ENCODE results near the gene FAM107B. TPM values are rescaled to one million over a fixed set of nuclear protein-coding genes. Genes with fewer than 3 reads are reported as not detected.

The FAM107B gene
- total RNA-seq, 1 experiment from 2014 or later = 24.5 TPM

GRCh38 chr10:14560791-14561765 is 213.6 kb downstream of the FAM107B start:
- Histone ChIP-seq H4K20me1 (ENCODE audit: control insufficient read depth, insufficient read depth, insufficient read length) (no peaks in the 10 kb centered on the region), H4K8ac (replicated peaks; ENCODE audit: insufficient read length, low read depth, low read length) (no peak overlapping the region), H3K4me1 (ENCODE audit: insufficient read depth, low read length) (peaks cover 4% of the 10 kb centered on the region; the same call in 1 of the 2 replicates), H3K9ac (ENCODE audit: extremely low read depth, insufficient read length, low read length) (no peak overlapping the region), H2AK5ac (ENCODE audit: insufficient read length, low read length) (no peak overlapping the region), H2BK12ac (ENCODE audit: insufficient read length, low read depth, low read length) (no peak overlapping the region), H3K23me2 (ENCODE audit: insufficient read length, low read depth, low read length, poor library complexity, severe bottlenecking) (no peaks in the 10 kb centered on the region), H3K79me2 (ENCODE audit: insufficient read depth, low read length) (peaks cover 3% of the 10 kb centered on the region; the same call in 1 of the 2 replicates), H3K79me1 (ENCODE audit: insufficient read depth, low read depth, low read length, poor library complexity, severe bottlenecking) (peaks cover 4% of the 10 kb centered on the region), H2AFZ (ENCODE audit: low read length) (no peak overlapping the region), H3K4ac (ENCODE audit: low read depth, low read length) (no peak overlapping the region), H2BK120ac (ENCODE audit: low read depth, low read length, poor library complexity, severe bottlenecking) (no peak overlapping the region), H3K27ac (ENCODE audit: insufficient read length, low read depth, low read length) (no peak overlapping the region), H3K4me2 (ENCODE audit: insufficient read depth, insufficient read length, low read length) (no peak overlapping the region), H4K5ac (ENCODE audit: insufficient read length, low read depth, low read length) (no peak overlapping the region), H2BK20ac (ENCODE audit: low read depth, low read length, poor library complexity, severe bottlenecking) (no peak overlapping the region), H3K18ac (ENCODE audit: insufficient read length, low read depth, low read length) (no peak overlapping the region), H3K27me3 (ENCODE audit: insufficient read depth, low read length) (no peaks in the 10 kb centered on the region), H3K56ac (ENCODE audit: insufficient read length, low read depth, low read length) (no peak overlapping the region), H3T11ph (ENCODE audit: low read length) (no peak overlapping the region), H2BK5ac (ENCODE audit: insufficient read length, low read length) (no peak overlapping the region), H4K91ac (ENCODE audit: insufficient read length, low read depth, low read length) (no peak overlapping the region), H3K23ac (ENCODE audit: insufficient read length, low read depth, low read length) (no peak overlapping the region), H3K14ac (ENCODE audit: insufficient read depth, low read length) (no peak overlapping the region), H3K9me3 (ENCODE audit: control insufficient read depth, low read depth, low read length) (peaks cover under 1% of the 10 kb centered on the region), H2BK15ac (ENCODE audit: low read depth, low read length) (no peak overlapping the region)
- TF ChIP-seq CTCF (conservative IDR thresholded peaks at IDR 0.05) = no peak
- DNase-seq = no peak
- no CpG with 5 or more reads among the region's 15 CpGs for WGBS (ENCODE audit: extremely low coverage, insufficient read length, low lambda C conversion rate)
- Mint-ChIP-seq H3K36me3 (ENCODE audit: insufficient read depth in 1 of 3, low read depth in 3 of 3) (peaks cover 3 to 7% (median 5%) of the 10 kb centered on the region in 3 experiments; a peak in 5 of 7 replicates), H3K27me3 (ENCODE audit: low read depth) (no peaks in the 10 kb centered on the region; the same call in 1 of the 2 replicates), H3K27ac (peak overlapping the region; percentile 2 to 76 (median 12); a peak in 3 of 7 replicates), H3K4me1 (peaks cover 43 to 56% of the 10 kb centered on the region in 2 experiments), H3K9me3 (peaks cover 3 to 4% of the 10 kb centered on the region in 2 experiments; a peak in 3 of 5 replicates), H3K4me3 (no peak overlapping the region)

All from H9 (cell line).